Kasumi-1 (cell line): ENCODE results near the gene WDR33.

Experiments used
- DNase-seq, 2 experiments: peaks; one replicate each; lab custom pipeline; 2025; lab: John Stamatoyannopoulos, UW

Gene WDR33

DNA sequence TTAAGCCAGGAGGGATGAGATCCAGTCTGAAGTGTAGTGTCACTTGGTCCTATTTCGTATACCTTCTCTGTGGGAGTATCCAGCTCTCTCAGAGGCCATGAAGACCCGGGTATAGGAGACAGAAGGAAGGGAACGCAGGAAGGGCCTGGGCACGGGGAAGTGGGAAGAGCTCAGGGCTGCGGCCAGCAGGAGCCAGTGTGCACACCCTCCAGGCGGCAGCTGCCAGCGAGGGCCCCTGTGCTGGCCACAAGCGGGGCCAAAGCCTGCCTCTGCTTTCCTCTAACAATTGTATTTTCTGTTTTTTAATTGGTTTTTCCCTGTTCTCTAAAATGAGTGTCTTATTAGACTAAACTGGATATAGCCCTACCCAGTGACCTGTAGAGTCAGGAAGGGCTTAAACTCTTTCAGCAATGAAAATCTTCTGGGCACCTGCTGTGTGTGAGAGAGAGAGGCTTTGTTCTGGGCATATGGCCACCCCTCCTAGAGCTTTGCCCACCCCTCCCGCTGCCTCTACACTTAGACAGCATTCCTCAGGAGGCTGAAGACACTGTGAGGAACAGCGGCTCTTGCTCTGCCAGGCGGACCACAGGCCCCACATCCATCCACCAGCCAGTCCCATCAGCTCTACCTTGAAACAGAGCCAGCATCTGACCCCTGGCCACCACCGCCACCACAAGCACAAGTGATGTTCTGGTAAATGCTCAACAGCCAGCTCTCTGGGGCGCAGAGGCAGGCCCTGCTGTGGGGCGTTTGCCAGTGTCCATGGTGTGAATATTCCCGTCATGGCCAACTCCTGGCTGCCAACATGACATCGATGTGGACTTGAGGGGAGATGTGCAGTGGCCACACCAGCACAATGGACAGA, 155.5 kb downstream of the WDR33 start:
- DNase-seq = no peak

GRCh38 chr2:127654838-127655175, 156.2 kb downstream of the WDR33 start:
- DNase-seq = no peak

DNA sequence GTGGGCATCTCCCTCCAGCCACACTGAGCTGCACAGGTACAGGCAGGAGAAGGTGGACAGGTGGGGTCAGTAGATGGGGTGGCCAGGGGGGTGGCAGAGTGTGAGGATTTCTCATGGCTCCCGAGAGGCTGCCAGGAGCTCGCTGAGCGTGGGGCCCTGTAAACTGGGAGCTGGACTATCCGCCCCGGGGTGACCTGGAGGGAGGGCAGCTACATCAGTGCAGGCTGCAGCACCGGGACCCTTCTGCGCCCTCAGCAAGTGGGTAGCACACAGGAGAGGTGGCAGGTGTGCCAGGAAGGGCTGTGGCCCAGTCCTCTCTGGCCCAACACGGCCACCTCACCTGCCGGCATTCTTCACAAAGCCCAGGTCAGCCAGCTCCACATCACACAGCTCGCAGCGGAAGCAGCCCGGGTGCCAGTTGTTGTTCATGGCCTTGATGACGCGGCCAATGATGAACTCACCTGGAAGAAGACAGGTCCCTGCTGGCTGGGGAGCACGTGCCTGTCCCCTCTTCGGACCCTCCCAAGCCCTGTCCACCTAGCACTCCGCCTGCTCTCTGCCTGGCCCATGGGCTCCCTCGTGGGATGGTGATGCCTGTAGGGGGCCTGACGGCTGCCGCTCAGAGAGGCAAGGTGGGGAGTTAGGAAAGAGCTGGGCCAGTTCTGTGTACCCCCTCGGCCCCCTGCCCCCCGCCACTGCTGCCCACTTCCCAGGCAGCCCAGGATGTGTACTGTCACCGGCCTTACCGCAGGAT, 156.7 kb downstream of the WDR33 start:
- no peak for DNase-seq

GRCh38 chr2:127653421-127654083, 157.4 kb downstream of the WDR33 start:
- DNase-seq = no peak

DNA sequence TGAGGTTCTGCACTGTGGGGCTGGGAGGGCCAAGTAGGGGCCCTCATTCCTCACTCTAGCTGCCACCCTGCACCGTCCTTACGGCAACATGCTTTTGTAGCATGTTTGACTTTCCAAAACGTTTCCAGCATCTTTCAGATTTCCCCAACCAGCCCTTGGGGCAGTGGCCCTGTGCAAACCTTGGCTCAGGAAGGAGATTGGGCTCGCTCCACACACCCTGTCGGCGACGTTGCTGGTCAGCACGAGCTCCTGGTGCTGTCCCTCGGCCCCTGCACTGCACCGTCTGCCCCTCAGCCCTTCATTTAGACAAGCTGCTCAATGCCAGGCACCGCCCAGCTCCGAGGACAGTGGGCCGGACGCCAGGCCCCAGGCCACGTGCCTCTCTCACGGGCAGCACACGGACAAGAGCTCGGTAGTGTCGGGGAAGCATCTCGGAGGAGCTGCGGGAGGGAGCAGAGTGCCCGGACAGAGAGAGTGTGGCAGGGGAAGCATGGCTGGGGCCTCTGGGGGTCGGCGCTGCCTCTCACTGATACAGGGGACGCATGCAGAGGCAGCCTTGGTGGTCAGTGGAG, 158.1 kb downstream of the WDR33 start:
- no peak for DNase-seq

DNA sequence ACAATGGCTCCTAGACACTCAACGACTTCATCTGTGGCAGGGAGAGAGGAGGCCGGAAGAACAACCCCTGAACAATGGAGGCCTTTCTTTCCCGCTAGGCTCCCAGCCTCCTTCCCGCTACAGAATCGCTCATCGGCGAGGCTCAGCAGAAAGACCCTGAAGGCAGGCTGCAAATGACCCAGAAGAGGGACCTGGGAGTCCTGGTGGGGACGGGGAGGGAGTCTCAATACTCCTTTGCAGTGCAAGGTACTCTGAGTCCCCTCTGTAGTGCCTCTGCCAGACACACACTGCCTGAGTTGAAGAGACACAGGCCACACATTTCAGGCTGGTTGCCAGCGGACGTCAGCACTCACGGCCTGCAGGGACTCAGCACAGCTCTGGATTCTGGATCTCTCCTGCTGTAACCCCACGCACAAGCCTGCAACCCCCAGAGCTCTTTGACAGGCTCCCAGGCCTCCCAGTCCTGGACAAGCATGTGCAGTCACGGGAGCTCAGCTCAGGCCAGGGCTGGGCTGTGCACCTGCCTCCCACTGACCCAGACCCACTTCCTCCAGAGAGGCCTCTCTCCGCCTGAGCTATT, 158.9 kb downstream of the WDR33 start:
- DNase-seq = no peak

- no peak for DNase-seq
These were observed 159.6 kb downstream of the WDR33 start for GRCh38 chr2:127651381-127651809.
